Measurements from ENCODE around the gene FBXW11.

DNA sequence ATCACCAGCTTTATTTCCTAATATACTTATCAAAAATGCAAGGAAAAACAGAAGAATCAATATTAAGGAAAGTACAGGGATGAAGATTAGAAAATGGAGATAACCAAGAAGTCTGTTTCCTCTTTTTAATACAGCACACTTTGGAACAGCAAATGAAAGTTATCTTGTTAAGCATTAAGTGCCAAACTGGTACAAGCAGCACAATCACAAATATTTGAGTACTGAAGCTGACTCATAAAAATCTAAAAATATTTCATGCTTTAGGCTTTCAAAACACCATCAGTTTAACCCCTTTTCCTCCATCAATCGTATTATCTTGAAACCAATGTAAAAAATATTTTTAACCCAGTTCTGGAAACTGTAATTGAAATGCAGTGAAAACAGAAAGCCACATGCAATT lies 2.7 kb downstream of the FBXW11 start:
- no peak for TF ChIP-seq CTCF (optimal IDR thresholded peaks at IDR 0.05 in 1 of 3, IDR thresholded peaks at IDR 0.05 in 1 of 3, conservative IDR thresholded peaks at IDR 0.05 in 1 of 3; ENCODE audit: extremely low read depth in 1 of 3, insufficient read depth in 2 of 3, low read length in 3 of 3)
- TF ChIP-seq EZH2 (IDR thresholded peaks at IDR 0.05; ENCODE audit: low read length), result no peak

All from keratinocyte (primary cell).